Endothelial cell of coronary artery (primary cell): ENCODE measurements around the gene ZSCAN31. TPM values are rescaled to one million over a fixed set of nuclear protein-coding genes. Genes with fewer than 3 reads are reported as not detected.

Experiments used
- total RNA-seq: library from RNA; depleted of rRNA; stranded (reverse); fragments of >200 nt; gene quantifications from 2 replicates; pipeline ENCODE4 v1.2.3, GENCODE V29; 2014

Gene ZSCAN31
- total RNA-seq = 13.4 and 17.3 TPM in 2 replicates

GRCh38 chr6:28335564-28336283, at the start of gene ZSCAN31:
Gene ZSCAN31, minus strand, starts transcription at chr6:28336148. Its CDS starts 6,465 bp downstream, at chr6:28329683.

DNA sequence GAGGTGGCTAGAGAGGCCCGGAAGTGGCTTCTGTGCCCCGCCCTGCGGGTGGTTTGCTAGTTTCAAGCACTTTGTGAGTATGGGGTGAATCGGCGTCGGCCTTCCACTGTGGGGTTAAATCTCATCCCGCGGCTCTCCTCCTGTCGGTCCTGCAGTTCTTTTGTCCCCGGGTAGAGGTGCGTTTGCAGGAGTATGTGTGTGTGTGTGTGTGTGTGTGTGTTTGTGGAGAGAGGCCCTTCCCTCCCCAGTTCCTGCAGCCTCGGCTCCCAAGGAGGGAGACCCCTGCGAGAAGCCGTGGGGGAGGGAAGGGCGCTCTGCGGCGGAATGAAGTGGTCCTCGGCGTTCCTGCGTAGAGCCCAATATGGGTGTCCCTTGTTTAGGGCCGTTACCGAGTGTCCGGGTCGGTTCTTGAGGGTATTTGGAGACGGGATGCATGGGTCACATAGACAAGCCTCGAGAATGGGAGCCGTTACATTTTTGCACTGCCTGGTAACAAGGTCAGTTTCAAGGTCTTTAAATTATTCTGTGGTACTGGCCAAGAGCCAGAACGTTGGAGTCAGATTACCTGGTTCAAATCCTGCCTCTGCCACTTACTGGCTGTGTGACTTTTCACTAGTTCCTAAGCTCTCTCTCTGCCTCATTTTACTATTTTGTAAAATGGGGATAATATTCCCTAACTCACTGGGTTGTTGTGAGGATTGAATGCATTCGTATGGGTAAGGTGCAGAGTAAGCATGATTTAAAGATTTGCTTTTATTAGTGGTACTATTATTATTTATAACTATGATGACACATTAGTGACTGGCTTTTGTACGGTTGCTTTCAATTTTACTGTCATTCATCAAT, 14.2 kb upstream of the ZSCAN31 start, which contains the start of gene ZKSCAN3:
TSS of gene ZKSCAN3 (plus strand) at position 56 of the 846 bp plus-strand sequence. CDS start 9,640 bp downstream, outside the sequence.

DNA sequence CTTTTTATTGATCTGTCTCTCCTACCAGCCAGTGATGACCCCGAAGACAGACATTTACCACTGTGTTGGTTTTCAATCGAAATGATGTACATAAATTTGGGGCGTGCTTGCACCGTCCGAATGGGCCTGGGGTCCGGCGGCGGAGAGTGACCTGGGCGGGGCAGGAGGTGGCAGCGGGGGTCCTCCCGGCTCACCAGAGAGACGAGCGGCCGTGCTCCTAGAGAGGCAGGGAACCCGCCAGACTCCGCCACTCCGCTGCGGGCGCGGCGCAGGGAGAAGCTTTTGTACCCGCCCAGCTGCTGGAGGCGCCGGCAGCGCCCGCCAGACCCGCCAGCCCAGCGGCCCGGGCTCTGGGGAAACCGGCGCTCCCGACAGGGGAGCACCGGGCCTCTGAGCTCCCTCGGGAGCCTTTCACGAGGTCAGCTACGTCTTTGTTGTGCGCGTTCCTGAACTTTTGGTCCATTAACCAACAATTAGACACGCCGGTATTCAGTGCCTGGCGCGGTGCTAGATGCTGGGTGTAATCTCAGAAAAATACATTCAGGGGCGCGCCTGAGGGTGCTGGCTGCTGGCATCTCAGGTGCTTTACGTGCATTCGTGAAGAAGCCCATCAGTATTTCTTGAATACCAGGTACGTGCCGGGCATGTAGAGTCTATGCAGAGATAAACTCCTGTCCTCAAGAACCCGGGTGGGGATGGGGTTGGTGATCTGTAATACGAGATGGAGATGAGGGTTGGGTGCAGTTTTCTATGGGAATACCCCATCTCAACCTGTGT, 54.5 kb downstream of the ZSCAN31 start, which contains the start of gene PGBD1:
TSS of gene PGBD1 (plus strand) at position 285 of the 777 bp plus-strand sequence. CDS start 2,242 bp downstream, outside the sequence.

Other genes with a start within 250 kb of the ZSCAN31 start
- 11.8 and 12.1 TPM in 2 replicates for gene ZSCAN16, start 211.5 kb downstream of the ZSCAN31 start, total RNA-seq
- gene ZKSCAN8, start 194.3 kb downstream of the ZSCAN31 start, total RNA-seq = 8.5 and 16.3 TPM in 2 replicates
- 10.7 and 14.7 TPM in 2 replicates for gene ZSCAN9, start 110.9 kb downstream of the ZSCAN31 start, total RNA-seq
- gene ZKSCAN4, start 83.9 kb downstream of the ZSCAN31 start, total RNA-seq = 5.2 and 5.7 TPM in 2 replicates
- gene NKAPL, start 76.9 kb downstream of the ZSCAN31 start, total RNA-seq = 0.27 and 0.85 TPM in 2 replicates
- 9.8 and 13.5 TPM in 2 replicates for gene ZSCAN26, start 69.0 kb downstream of the ZSCAN31 start, total RNA-seq
- 5.9 and 7.1 TPM in 2 replicates for gene PGBD1, start 54.6 kb downstream of the ZSCAN31 start, total RNA-seq
- 3.9 and 6.1 TPM in 2 replicates for gene ZKSCAN3, start 13.8 kb upstream of the ZSCAN31 start, total RNA-seq
- 2.7 and 6.3 TPM in 2 replicates for gene ZSCAN12, start 63.6 kb upstream of the ZSCAN31 start, total RNA-seq
- 0.18 and 1.9 TPM in 2 replicates for gene ZSCAN23, start 107.3 kb upstream of the ZSCAN31 start, total RNA-seq
- gene GPX6, start 179.6 kb upstream of the ZSCAN31 start, total RNA-seq = not detected in 2 replicates
- not detected in 2 replicates for gene GPX5, start 189.7 kb upstream of the ZSCAN31 start, total RNA-seq